ENCODE measurements around the gene GPHN. TPM values are rescaled to one million over a fixed set of nuclear protein-coding genes. Genes with fewer than 3 reads are reported as not detected.

The GPHN gene
- total and polyA plus RNA-seq, 2 of the 8 experiments (the other 6 are each of a cell fraction or from before 2014, with no cell fraction given): 6.0 to 16.0 TPM

DNA sequence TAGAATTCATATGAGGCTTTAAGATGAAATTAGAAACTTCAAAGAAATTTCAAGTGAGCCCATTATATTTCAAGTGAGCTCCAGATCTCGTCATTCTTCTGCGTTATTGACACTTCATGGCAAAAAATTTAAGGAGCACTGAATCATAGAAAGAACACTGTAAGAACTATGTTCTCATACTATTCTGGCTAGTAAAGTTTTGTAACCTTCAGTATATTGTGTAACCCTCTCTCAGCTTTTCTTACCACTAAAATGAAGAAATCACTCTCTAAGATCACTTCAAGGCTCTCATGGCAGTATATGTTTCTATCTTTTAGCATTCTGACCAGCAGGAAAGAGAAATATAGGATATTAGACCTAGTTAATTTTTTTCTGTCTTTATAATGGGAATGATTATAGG, 6.3 kb downstream of the GPHN start:
- Histone ChIP-seq H3K36me3 (ENCODE audit: control insufficient read depth in 2 of 4, insufficient read depth in 4 of 4, low read length in 3 of 4) (no peaks in the 10 kb centered on the region), H4K8ac (ENCODE audit: extremely low read depth, insufficient read depth, low read length) (no peak overlapping the region), H4K91ac (replicated peaks; ENCODE audit: insufficient read length, low read length) (no peak overlapping the region), H3K18ac (ENCODE audit: extremely low read depth, low read length) (no peak overlapping the region), H3K79me2 (ENCODE audit: control insufficient read depth in 1 of 2, insufficient read depth in 2 of 2, low read length in 2 of 2) (peaks cover 0 to 83% of the 10 kb centered on the region in 2 experiments), H3K27ac (ENCODE audit: low read depth, low read length) (no peak overlapping the region), H2BK120ac (replicated peaks; ENCODE audit: low read depth, low read length) (no peak overlapping the region), H3K14ac (ENCODE audit: insufficient read length) (no peak overlapping the region), H2BK20ac (ENCODE audit: low read length) (no peak overlapping the region), H3K9ac (replicated peaks in 1 of 4; ENCODE audit: extremely low read depth in 1 of 4, low read depth in 3 of 4, low read length in 3 of 4) (no peak overlapping the region), H2AK5ac (ENCODE audit: low read depth, low read length) (no peak overlapping the region), H4K20me1 (replicated peaks in 1 of 2; ENCODE audit: control insufficient read depth in 1 of 2, insufficient read depth in 2 of 2, low read length in 2 of 2) (peaks cover 3 to 4% of the 10 kb centered on the region in 2 experiments), H2BK5ac (ENCODE audit: low read depth, low read length) (no peak overlapping the region), H3K23me2 (ENCODE audit: low read depth, low read length) (peaks cover 2% of the 10 kb centered on the region; the same call in 1 of the 2 replicates), H3K9me3 (ENCODE audit: insufficient read depth in 2 of 2, low read depth in 1 of 2, low read length in 1 of 2) (no peaks in the 10 kb centered on the region), H3K4ac (replicated peaks; ENCODE audit: insufficient read length, low read depth, low read length) (no peak overlapping the region), H2AFZ (ENCODE audit: low read length) (no peak overlapping the region), H3K4me3 (ENCODE audit: extremely low read depth in 1 of 4, insufficient read depth in 2 of 4, low read depth in 3 of 4, low read length in 4 of 4) (no peak overlapping the region), H3K23ac (ENCODE audit: insufficient read length) (no peak overlapping the region), H2BK12ac (ENCODE audit: low read depth, low read length) (no peak overlapping the region), H3K27me3 (replicated peaks in 1 of 4; ENCODE audit: control insufficient read depth in 3 of 4, extremely low read depth in 1 of 4, insufficient read depth in 3 of 4, low read length in 3 of 4) (peaks cover 0 to 10% (median 5%) of the 10 kb centered on the region in 4 experiments; a peak in 5 of 7 replicates), H4K5ac (ENCODE audit: insufficient read length, low read depth, low read length) (no peak overlapping the region), H3K56ac (replicated peaks; ENCODE audit: insufficient read length, low read depth, low read length) (no peak overlapping the region), H3K4me1 (replicated peaks in 1 of 4; ENCODE audit: control insufficient read depth in 3 of 4, insufficient read depth in 4 of 4, low read length in 3 of 4) (no peaks in the 10 kb centered on the region), H2BK15ac (ENCODE audit: low read length) (no peak overlapping the region), H3K79me1 (ENCODE audit: low read depth, low read length) (no peaks in the 10 kb centered on the region), H3K4me2 (ENCODE audit: insufficient read depth in 1 of 2, low read depth in 2 of 2, low read length in 2 of 2) (no peak overlapping the region)
- no peak for FAIRE-seq
- CTCF ChIA-PET (ENCODE audit: partially characterized antibody): no interaction called here
- POLR2A ChIA-PET (ENCODE audit: partially characterized antibody): no interaction called here
- 88% methylated on average over 2 of the region's 2 CpGs; no CpG with 5 or more reads in 1 of the 2 experiments for WGBS, 2 experiments (ENCODE audit: extremely low coverage in 1 of 2, insufficient coverage in 1 of 2, insufficient read length in 1 of 2, insufficient replicate concordance in 2 of 2, low coverage in 1 of 2, low lambda C conversion rate in 2 of 2, missing lambda C conversion rate in 1 of 2)
- no peak for DNase-seq (ENCODE audit: low read depth in 1 of 2, low spot score in 2 of 2)
- TF ChIP-seq TAF7 (optimal IDR thresholded peaks at IDR 0.05; ENCODE audit: borderline replicate concordance, low read depth, low read length) (no peak), SP4 (IDR thresholded peaks at IDR 0.05; ENCODE audit: low read length) (no peak), ASH2L (IDR thresholded peaks at IDR 0.05; ENCODE audit: low read length) (no peak), JUN (IDR thresholded peaks at IDR 0.05; ENCODE audit: low read depth, low read length) (no peak), KDM5A (IDR thresholded peaks at IDR 0.05; ENCODE audit: low read length) (no peak), NANOG (IDR thresholded peaks at IDR 0.05; ENCODE audit: insufficient read depth, low read depth, low read length, poor library complexity, severe bottlenecking) (no peak), SAP30 (IDR thresholded peaks at IDR 0.05; ENCODE audit: insufficient read depth, insufficient replicate concordance, low read length) (no peak), SP2 (IDR thresholded peaks at IDR 0.05; ENCODE audit: low read length) (no peak), EGR1 (IDR thresholded peaks at IDR 0.05; ENCODE audit: borderline replicate concordance, low read depth, low read length) (no peak), SRF (IDR thresholded peaks at IDR 0.05; ENCODE audit: low read depth, low read length) (no peak), RAD21 (IDR thresholded peaks at IDR 0.05 in 1 of 2, conservative IDR thresholded peaks at IDR 0.05 in 1 of 2; ENCODE audit: low read depth in 2 of 2, low read length in 2 of 2) (no peak), RNF2 (IDR thresholded peaks at IDR 0.05; ENCODE audit: borderline replicate concordance, low read depth, low read length, missing control alignments, poor library complexity, severe bottlenecking) (no peak)
- TF ChIP-seq, protein P1, sequence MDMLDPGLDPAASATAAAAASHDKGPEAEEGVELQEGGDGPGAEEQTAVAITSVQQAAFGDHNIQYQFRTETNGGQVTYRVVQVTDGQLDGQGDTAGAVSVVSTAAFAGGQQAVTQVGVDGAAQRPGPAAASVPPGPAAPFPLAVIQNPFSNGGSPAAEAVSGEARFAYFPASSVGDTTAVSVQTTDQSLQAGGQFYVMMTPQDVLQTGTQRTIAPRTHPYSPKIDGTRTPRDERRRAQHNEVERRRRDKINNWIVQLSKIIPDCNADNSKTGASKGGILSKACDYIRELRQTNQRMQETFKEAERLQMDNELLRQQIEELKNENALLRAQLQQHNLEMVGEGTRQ (IDR thresholded peaks at IDR 0.05; ENCODE audit: low read length): no peak

All from H1 (cell line).